Loucy (cell line): ENCODE data around the gene OR8G1.

ENCODE experiments used
- H2AFZ ChIP-seq: fragments of 200-600 bp; sonication (generic); 2 replicates; pipeline ENCODE4 v1.6.0; 2016; ENCODE audit warnings: antibody characterized with exemption, mild to moderate bottlenecking, low read length, moderate library complexity
- H3F3A ChIP-seq: fragments of 200-600 bp; 2 replicates; pipeline ENCODE4 v1.6.0; 2016; ENCODE audit warnings: antibody characterized with exemption, low read depth, mild to moderate bottlenecking
- H3K27me3 ChIP-seq: fragments of 200-600 bp; sonication (generic); 2 replicates; pipeline ENCODE4 v1.6.1; 2014; ENCODE audit warnings: low read length, mild to moderate bottlenecking; ENCODE audit not compliant: insufficient read depth, poor library complexity, severe bottlenecking
- H3K36me3 ChIP-seq: fragments of 200-600 bp; sonication (generic); 2 replicates; pipeline ENCODE4 v1.6.1; 2016; ENCODE audit warnings: low read length; ENCODE audit not compliant: insufficient read depth
- H3K4me1 ChIP-seq: fragments of 200-600 bp; sonication (generic); 2 replicates; pipeline ENCODE4 v1.5.1; 2014; ENCODE audit warnings: low read length, mild to moderate bottlenecking; ENCODE audit not compliant: insufficient read depth, poor library complexity, severe bottlenecking
- H3K4me2 ChIP-seq: fragments of 200-600 bp; sonication (generic); 2 replicates; pipeline ENCODE4 v1.6.0; 2014; ENCODE audit warnings: antibody characterized with exemption, low read length, low read depth, mild to moderate bottlenecking; ENCODE audit not compliant: poor library complexity, severe bottlenecking
- H3K4me3 ChIP-seq: fragments of 200-600 bp; sonication (generic); 2 replicates; pipeline ENCODE4 v1.5.1; 2014; ENCODE audit warnings: low read length, mild to moderate bottlenecking, mixed read lengths; ENCODE audit not compliant: poor library complexity, severe bottlenecking
- H3K79me2 ChIP-seq: fragments of 200-600 bp; sonication (generic); 2 replicates; pipeline ENCODE4 v1.6.1; 2014; ENCODE audit warnings: low read length; ENCODE audit not compliant: insufficient read depth
- H3K9ac ChIP-seq: fragments of 200-600 bp; sonication (generic); 2 replicates; pipeline ENCODE4 v1.6.0; 2014; ENCODE audit warnings: mild to moderate bottlenecking, low read depth, low read length, moderate library complexity; ENCODE audit not compliant: poor library complexity, severe bottlenecking
- H3K9me2 ChIP-seq: fragments of 200-600 bp; sonication (generic); replicated peaks from 2 replicates; pipeline ENCODE4 v1.6.1; 2016; ENCODE audit warnings: low read depth, low read length, mixed read lengths
- H3K9me3 ChIP-seq: fragments of 200-600 bp; sonication (generic); 2 replicates; pipeline ENCODE4 v1.6.1; 2014; ENCODE audit warnings: mild to moderate bottlenecking, antibody characterized with exemption, low read length, low read depth; ENCODE audit not compliant: insufficient read depth
- H4K20me1 ChIP-seq: fragments of 200-600 bp; sonication (generic); 2 replicates; pipeline ENCODE4 v1.6.0; 2014; ENCODE audit warnings: antibody characterized with exemption, low read length, mild to moderate bottlenecking; ENCODE audit not compliant: insufficient read depth, poor library complexity, severe bottlenecking
- EZH2phosphoT487 ChIP-seq: fragments of 200-600 bp; IDR thresholded peaks from 2 replicates; pipeline ENCODE4 v1.6.1; 2018; ENCODE audit warnings: antibody characterized with exemption, mild to moderate bottlenecking, moderate library complexity, borderline replicate concordance
- TF ChIP-seq, protein P1 (sequence below): fragments of 200-600 bp; sonication (generic); conservative IDR thresholded peaks from 2 replicates; pipeline ENCODE4 v1.5.1; 2014; ENCODE audit warnings: mild to moderate bottlenecking, antibody characterized with exemption, low read length

OR8G1 gene

DNA sequence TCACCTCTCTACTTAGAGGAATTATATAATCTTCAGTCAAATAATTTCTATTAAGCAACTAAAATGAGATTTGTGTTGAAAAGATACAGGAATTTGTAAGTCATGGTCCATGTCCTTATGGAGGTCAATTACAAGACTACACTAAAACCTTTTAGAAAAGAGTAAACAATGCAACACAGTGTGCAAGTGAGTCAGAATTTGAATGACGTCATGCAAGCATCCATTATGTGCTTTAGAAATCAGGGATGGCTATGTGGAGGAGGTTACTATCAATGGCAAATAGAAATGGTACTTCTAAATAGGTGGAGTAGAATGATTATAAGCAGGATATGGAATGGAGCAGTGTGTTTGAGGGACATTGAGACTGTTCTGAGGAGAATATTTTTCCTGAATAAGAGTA, 41.2 kb upstream of the OR8G1 start:
- Histone ChIP-seq H3K36me3 (no peaks in the 10 kb centered on the region), H3K4me2 (no peak overlapping the region), H3K9me2 (no peaks in the 10 kb centered on the region), H3K4me1 (no peaks in the 10 kb centered on the region), H3K9ac (no peak overlapping the region), H4K20me1 (no peaks in the 10 kb centered on the region), H3K27me3 (no peaks in the 10 kb centered on the region), H2AFZ (no peak overlapping the region), H3F3A (no peaks in the 10 kb centered on the region), H3K79me2 (no peaks in the 10 kb centered on the region), H3K9me3 (no peaks in the 10 kb centered on the region), H3K4me3 (no peak overlapping the region)
- TF ChIP-seq EZH2phosphoT487, result no peak
- TF ChIP-seq, protein P1, sequence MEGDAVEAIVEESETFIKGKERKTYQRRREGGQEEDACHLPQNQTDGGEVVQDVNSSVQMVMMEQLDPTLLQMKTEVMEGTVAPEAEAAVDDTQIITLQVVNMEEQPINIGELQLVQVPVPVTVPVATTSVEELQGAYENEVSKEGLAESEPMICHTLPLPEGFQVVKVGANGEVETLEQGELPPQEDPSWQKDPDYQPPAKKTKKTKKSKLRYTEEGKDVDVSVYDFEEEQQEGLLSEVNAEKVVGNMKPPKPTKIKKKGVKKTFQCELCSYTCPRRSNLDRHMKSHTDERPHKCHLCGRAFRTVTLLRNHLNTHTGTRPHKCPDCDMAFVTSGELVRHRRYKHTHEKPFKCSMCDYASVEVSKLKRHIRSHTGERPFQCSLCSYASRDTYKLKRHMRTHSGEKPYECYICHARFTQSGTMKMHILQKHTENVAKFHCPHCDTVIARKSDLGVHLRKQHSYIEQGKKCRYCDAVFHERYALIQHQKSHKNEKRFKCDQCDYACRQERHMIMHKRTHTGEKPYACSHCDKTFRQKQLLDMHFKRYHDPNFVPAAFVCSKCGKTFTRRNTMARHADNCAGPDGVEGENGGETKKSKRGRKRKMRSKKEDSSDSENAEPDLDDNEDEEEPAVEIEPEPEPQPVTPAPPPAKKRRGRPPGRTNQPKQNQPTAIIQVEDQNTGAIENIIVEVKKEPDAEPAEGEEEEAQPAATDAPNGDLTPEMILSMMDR, result no peak

DNA sequence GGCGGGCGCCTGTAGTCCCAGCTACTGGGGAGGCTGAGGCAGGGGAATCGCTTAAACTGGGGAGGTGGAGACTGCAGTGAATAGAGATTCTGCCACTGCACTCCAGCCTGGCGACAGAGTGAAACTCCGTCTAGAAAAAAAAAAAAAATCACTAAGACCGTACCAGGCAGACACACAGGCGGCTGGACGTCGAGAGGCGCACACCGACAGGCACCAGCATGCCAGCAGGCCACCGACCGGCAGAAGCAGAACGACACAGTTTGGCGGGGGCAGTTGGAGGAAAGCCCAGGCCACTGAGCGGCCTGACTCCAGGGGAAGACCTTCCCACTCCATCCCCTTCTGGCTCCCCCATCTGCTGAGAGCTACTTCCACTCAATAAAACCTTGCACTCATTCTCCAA, 40.2 kb upstream of the OR8G1 start:
- Histone ChIP-seq H3K4me1 (no peaks in the 10 kb centered on the region), H3K9ac (no peak overlapping the region), H3K79me2 (no peaks in the 10 kb centered on the region), H3K9me3 (no peaks in the 10 kb centered on the region), H4K20me1 (no peaks in the 10 kb centered on the region), H3K4me2 (no peak overlapping the region), H3K27me3 (no peaks in the 10 kb centered on the region), H3K36me3 (no peaks in the 10 kb centered on the region), H3K9me2 (no peaks in the 10 kb centered on the region), H3K4me3 (no peak overlapping the region), H2AFZ (no peak overlapping the region), H3F3A (no peaks in the 10 kb centered on the region)
- TF ChIP-seq, protein P1, result no peak

DNA sequence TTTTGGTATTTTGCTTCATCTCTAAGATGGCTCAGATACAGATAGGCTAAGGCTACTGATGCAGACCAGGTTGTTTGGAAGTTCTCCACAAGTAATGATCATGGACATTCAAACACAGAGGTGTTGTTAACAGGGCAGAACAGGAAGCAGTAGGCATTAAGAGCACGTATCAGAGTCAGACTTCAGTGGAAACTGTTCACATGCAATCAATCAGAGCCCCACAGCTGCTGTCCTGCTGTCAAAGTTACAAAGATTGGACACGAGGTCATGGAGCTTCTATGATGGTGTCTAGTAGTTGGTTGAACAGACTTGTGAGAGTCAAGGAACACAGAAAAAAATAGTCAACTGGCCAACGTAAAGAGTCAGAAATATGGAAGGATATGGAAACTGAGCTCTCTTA, 37.9 kb upstream of the OR8G1 start:
- Histone ChIP-seq H3K79me2 (no peaks in the 10 kb centered on the region), H2AFZ (no peak overlapping the region), H4K20me1 (no peaks in the 10 kb centered on the region), H3K27me3 (no peaks in the 10 kb centered on the region), H3K9me2 (no peaks in the 10 kb centered on the region), H3K9me3 (no peaks in the 10 kb centered on the region), H3K36me3 (no peaks in the 10 kb centered on the region), H3K9ac (no peak overlapping the region), H3K4me2 (no peak overlapping the region), H3K4me1 (no peaks in the 10 kb centered on the region), H3K4me3 (no peak overlapping the region), H3F3A (no peaks in the 10 kb centered on the region)
- TF ChIP-seq, protein P1, result no peak
- no peak for TF ChIP-seq EZH2phosphoT487
